ENCODE results near the gene CTDP1.
"Not testable (repeated sequence)": the region's sequence is repeated elsewhere in the genome, so short reads cannot be mapped to it uniquely, and the experiment has no call there.

CTDP1 gene

GRCh38 chr18:79729611-79730010 is 50.0 kb downstream of the CTDP1 start:
- no peak for DNase-seq

- no peak for DNase-seq
Observed at GRCh38 chr18:79730804-79731203, 51.2 kb downstream of the CTDP1 start.

- not testable (repeated sequence) for DNase-seq
Observed at GRCh38 chr18:79731881-79732720, 52.5 kb downstream of the CTDP1 start.

- DNase-seq: no peak
Observed at GRCh38 chr18:79732721-79733025, 53.1 kb downstream of the CTDP1 start.

- DNase-seq: no peak
Observed at GRCh38 chr18:79733135-79733701, 53.6 kb downstream of the CTDP1 start.

GRCh38 chr18:79733986-79734770 is 54.6 kb downstream of the CTDP1 start:
- no peak for DNase-seq

- no peak for DNase-seq
Observed at GRCh38 chr18:79735071-79735980, 55.7 kb downstream of the CTDP1 start.

- no peak for DNase-seq
Observed at GRCh38 chr18:79736230-79736629, 56.6 kb downstream of the CTDP1 start.

GRCh38 chr18:79736846-79737245 is 57.2 kb downstream of the CTDP1 start:
- no peak for DNase-seq

GRCh38 chr18:79737426-79737825 is 57.8 kb downstream of the CTDP1 start:
- no peak for DNase-seq

- no peak for DNase-seq
Observed at GRCh38 chr18:79738041-79738461, 58.4 kb downstream of the CTDP1 start.

GRCh38 chr18:79738581-79739439 is 59.2 kb downstream of the CTDP1 start:
- DNase-seq: no peak

GRCh38 chr18:79739440-79739778 is 59.8 kb downstream of the CTDP1 start:
- DNase-seq: no peak

- not testable (repeated sequence) for DNase-seq
Observed at GRCh38 chr18:79740047-79740446, 60.4 kb downstream of the CTDP1 start.

GRCh38 chr18:79740521-79741361 is 61.1 kb downstream of the CTDP1 start:
- no peak for DNase-seq

- DNase-seq: no peak
Observed at GRCh38 chr18:79741362-79741700, 61.7 kb downstream of the CTDP1 start.

GRCh38 chr18:79742076-79742475 is 62.5 kb downstream of the CTDP1 start:
- no peak for DNase-seq

GRCh38 chr18:79744625-79745024 is 65.0 kb downstream of the CTDP1 start:
- no peak for DNase-seq

GRCh38 chr18:79746730-79747129 is 67.1 kb downstream of the CTDP1 start:
- DNase-seq: no peak

- no peak for DNase-seq
Observed at GRCh38 chr18:79747156-79747845, 67.7 kb downstream of the CTDP1 start.
